ENCODE results near the gene SLC8A2.

SLC8A2 gene, protein sequence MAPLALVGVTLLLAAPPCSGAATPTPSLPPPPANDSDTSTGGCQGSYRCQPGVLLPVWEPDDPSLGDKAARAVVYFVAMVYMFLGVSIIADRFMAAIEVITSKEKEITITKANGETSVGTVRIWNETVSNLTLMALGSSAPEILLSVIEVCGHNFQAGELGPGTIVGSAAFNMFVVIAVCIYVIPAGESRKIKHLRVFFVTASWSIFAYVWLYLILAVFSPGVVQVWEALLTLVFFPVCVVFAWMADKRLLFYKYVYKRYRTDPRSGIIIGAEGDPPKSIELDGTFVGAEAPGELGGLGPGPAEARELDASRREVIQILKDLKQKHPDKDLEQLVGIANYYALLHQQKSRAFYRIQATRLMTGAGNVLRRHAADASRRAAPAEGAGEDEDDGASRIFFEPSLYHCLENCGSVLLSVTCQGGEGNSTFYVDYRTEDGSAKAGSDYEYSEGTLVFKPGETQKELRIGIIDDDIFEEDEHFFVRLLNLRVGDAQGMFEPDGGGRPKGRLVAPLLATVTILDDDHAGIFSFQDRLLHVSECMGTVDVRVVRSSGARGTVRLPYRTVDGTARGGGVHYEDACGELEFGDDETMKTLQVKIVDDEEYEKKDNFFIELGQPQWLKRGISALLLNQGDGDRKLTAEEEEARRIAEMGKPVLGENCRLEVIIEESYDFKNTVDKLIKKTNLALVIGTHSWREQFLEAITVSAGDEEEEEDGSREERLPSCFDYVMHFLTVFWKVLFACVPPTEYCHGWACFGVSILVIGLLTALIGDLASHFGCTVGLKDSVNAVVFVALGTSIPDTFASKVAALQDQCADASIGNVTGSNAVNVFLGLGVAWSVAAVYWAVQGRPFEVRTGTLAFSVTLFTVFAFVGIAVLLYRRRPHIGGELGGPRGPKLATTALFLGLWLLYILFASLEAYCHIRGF

DNA sequence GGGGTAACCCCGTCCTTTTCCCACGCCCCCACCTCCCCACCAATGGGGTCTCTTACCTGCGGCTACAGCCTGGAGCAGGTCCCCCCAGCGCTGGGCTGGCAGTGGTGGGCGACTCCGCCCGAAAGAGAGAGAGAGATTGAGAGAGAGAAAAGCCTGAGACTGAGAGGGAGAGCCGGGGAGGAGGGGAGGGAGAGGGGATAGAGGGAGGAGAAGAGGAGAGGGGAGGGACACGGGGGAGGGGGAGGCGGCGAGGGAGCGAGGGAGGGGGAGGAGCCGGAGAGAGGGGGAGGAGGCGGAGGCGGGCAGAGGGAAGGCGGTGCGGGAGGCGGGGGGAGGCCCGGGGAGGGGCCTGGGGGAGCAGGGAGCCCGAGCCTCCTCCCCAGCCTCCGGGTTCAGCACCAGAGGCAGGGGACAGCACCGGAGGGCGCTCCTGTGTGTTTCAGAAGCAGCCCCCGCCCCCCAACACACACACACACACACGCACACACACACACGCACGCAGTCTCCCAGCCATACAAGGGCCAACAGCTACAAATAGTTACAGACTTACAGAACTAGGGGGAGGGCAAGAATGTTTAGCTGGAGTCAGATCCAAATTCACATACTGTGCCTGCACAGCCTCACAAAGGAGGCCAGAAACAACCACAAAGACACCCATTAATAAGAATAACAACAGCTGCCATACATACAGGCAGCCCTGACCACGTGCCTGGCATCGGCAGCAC, at the start of gene SLC8A2:
Gene SLC8A2 (minus strand): TSS at position 161 of the 725 bp plus-strand sequence. CDS start 5,490 bp downstream, outside the sequence.
- Histone ChIP-seq H3K9ac (ENCODE audit: low read depth, low read length) (peak within 1 kb of the TSS; percentile 81; the same call in 1 of the 2 replicates), H3K9me3 (ENCODE audit: control insufficient read depth, insufficient read depth, low read length) (no peaks in the 10 kb centered on the region), H3K4me1 (ENCODE audit: insufficient read depth, low read length) (peaks cover 12% of the 10 kb centered on the region; the same call in 1 of the 2 replicates), H3K36me3 (ENCODE audit: insufficient read depth, low read length) (no peaks in the 10 kb centered on the region; the same call in 1 of the 2 replicates)

DNA sequence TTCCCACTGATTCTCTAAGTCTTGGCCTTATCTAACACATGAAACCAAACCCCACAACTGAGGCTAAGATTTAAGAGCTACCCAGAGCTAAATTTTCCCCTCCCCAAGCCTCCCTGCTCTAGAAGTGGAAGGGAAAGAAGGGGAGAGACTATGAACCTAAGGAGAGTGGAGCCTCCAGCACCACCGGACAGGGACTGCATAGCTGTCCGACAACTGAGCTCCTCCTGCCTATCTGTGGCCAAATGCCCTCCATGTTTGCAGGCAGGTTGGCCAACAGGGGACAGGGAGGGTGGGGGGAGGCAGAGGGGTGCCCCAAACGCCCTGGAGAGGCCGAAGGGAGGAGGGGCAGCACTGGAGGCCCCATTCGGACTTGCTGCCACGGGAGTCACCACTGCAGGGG, 49.1 kb upstream of the SLC8A2 start:
- peaks cover 21% of the 10 kb centered on the region; the same call in 1 of the 2 replicates for H3K4me1 ChIP-seq (ENCODE audit: insufficient read depth, low read length)
- no peak overlapping the region for H3K9ac ChIP-seq (ENCODE audit: low read depth, low read length)
- no peaks in the 10 kb centered on the region for H3K9me3 ChIP-seq (ENCODE audit: control insufficient read depth, insufficient read depth, low read length)
- H3K36me3 ChIP-seq (ENCODE audit: insufficient read depth, low read length) = no peaks in the 10 kb centered on the region

DNA sequence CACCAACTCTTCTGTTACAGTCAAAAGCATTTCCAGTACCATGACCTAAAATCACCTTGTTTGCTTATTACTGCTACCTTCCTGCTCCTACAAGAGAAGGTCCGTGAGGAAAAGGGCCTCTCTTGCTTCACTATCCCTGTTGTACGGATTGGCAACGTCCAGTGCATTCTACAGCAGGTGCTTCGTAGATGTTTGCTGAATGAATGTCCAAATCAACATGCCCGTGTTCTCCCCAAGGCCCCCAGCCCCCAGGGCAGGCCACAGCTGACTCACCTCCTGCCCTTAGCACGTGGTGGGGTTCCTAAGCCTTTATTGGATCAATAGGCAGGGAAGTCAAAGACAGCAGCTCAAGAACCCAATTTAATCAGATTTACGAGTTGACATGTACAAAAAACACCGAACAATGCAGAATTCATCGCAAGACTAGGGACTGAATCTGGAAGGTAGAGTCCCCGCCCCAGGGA, 48.7 kb upstream of the SLC8A2 start:
- Histone ChIP-seq H3K4me1 (ENCODE audit: insufficient read depth, low read length) (peaks cover 21% of the 10 kb centered on the region; the same call in 1 of the 2 replicates), H3K36me3 (ENCODE audit: insufficient read depth, low read length) (no peaks in the 10 kb centered on the region), H3K9ac (ENCODE audit: low read depth, low read length) (no peak overlapping the region), H3K9me3 (ENCODE audit: control insufficient read depth, insufficient read depth, low read length) (no peaks in the 10 kb centered on the region)

DNA sequence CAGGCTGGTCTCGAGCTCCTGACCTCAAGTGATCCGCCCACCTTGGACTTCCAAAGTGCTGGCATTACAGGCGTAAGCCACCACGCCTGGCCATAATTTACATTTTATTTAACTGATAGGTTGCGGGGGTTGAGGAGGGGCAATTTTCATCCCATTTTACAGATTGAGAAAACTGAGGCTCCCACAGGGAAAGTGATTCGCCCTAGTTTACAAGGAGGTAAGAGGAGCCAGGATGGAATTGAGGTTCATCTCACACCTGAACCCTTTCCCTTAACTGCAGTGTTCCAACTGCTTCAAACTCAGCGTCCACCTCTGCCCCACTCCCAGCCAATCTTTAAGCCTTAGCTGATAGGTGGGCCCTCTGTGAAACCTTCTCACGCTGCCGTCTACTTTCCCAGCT, 47.2 kb upstream of the SLC8A2 start:
- peaks cover 21% of the 10 kb centered on the region; the same call in 1 of the 2 replicates for H3K4me1 ChIP-seq (ENCODE audit: insufficient read depth, low read length)
- H3K9ac ChIP-seq (ENCODE audit: low read depth, low read length) = no peak overlapping the region
- no peaks in the 10 kb centered on the region for H3K9me3 ChIP-seq (ENCODE audit: control insufficient read depth, insufficient read depth, low read length)
- no peaks in the 10 kb centered on the region for H3K36me3 ChIP-seq (ENCODE audit: insufficient read depth, low read length)

DNA sequence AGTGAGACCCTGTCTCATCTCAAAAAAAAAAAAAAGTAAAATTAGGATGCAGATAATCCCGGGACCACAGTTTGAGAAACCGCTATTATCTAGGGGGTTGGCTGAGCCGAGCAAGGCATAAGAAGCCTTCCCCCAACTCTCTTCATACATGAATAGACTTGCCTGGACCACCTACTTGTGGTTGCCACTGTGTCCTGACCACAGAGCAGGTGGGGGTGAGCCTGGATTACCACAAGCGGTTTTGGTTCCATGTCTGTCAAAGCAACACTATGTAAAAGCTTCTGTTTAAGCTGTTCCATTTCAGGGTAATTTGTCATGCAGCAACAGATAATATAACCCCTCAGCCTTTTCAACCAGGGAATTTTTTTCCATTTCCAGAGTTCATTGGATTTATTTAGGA, 46.4 kb upstream of the SLC8A2 start:
- H3K4me1 ChIP-seq (ENCODE audit: insufficient read depth, low read length) = peaks cover 26% of the 10 kb centered on the region
- no peaks in the 10 kb centered on the region for H3K9me3 ChIP-seq (ENCODE audit: control insufficient read depth, insufficient read depth, low read length)
- no peaks in the 10 kb centered on the region for H3K36me3 ChIP-seq (ENCODE audit: insufficient read depth, low read length)
- H3K9ac ChIP-seq (ENCODE audit: low read depth, low read length) = no peak overlapping the region

DNA sequence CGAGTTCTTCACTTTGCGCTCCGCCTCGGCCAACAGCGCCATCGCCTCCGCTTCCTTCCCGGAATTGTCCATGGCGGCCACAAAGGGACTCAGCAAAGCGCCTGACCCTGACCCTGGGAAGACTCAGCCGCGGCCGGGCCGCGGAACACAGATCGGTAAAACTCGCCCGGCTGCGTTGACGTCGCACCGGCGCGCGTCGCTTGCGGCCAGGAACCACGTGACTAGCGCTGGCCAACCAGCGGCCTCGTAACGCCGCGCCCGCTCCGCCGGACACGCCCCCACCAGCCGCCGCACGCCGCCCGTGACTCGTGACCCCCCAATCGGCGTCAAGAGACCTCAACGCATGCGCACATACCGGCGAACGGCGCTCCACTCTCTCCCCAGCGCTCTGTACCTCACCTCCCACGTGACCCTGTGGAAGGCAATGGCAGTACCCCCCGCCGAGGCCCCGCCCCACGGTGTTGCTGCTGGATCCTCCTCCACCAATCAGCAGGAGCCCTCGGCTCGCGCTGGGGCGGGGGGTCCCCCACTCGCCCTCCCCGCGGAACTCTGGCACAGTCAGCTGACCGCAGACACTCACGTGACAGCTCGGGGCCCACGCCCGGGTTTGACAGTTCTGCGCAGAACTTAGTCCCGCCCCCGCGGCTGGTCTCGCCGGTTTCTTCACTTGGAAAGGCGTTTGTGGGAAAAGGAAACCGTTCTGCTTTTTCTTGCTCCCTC, 43.3 kb upstream of the SLC8A2 start, which contains the start of gene NAPA:
Gene NAPA (minus strand): TSS at position 195 of the 720 bp plus-strand sequence. CDS start 123 bp downstream, at position 72.
- H3K4me1 ChIP-seq (ENCODE audit: insufficient read depth, low read length) = peaks cover 10% of the 10 kb centered on the region
- peak within 1 kb of the TSS; percentile 89 for H3K9ac ChIP-seq (ENCODE audit: low read depth, low read length)
- no peaks in the 10 kb centered on the region for H3K36me3 ChIP-seq (ENCODE audit: insufficient read depth, low read length)
- H3K9me3 ChIP-seq (ENCODE audit: control insufficient read depth, insufficient read depth, low read length) = no peaks in the 10 kb centered on the region

DNA sequence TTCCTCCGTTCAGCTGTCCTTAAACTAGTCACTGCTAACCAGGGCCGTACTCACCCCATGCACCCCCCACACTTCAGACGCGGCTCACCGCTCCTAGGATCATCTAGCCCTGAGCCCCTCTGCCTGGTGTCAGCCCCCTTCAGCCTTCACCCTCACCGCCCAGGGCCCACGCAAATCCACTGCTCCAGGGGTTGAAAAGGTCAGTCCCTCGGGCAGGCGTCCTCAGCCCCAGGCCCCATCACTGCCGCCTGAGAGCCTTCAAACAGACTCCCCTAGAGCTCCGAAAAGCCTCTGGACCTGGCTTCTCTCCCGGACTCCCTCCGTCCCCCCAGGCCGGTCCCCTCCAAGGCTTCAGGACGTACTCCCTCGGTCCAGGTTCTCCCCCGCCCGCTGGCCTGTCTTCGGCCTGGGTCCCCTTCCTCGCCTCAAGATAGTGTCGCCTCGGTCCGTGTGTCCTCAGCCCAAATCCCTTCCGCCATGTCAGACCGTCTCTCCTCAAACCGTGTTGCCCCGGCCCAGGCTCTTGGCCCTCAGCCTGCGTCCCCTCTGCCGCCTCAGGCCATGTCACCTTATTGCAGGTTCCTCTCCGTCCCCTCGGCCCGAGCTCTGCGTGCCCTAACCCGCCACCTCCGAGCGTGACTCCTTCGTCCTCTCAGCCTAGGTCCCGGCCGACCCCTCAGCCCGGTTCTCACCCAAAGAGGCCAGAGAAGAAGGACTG, 42.6 kb upstream of the SLC8A2 start:
- H3K36me3 ChIP-seq (ENCODE audit: insufficient read depth, low read length) = no peaks in the 10 kb centered on the region
- no peaks in the 10 kb centered on the region for H3K9me3 ChIP-seq (ENCODE audit: control insufficient read depth, insufficient read depth, low read length)
- H3K4me1 ChIP-seq (ENCODE audit: insufficient read depth, low read length) = peaks cover 5% of the 10 kb centered on the region; the same call in 1 of the 2 replicates
- peak overlapping the region; percentile 89 for H3K9ac ChIP-seq (ENCODE audit: low read depth, low read length)

DNA sequence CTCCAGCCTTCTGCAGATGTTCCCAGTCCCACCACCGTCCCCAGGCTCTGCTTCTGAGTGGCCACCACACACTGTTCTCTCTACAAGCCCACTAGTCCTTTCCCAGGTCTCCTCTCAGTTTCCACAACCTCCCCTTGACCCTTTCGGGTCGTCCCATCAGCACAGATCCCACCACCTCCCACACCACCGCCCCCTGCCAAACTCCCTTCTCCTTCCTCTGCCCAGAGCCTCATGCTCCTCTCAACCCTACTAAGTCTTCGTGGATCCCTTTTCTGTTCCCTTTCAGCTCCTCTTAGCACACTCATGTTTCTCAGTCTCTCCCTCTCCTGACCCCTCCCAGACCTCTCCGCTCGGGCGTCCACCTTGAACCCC, 41.2 kb upstream of the SLC8A2 start:
- no peaks in the 10 kb centered on the region for H3K9me3 ChIP-seq (ENCODE audit: control insufficient read depth, insufficient read depth, low read length)
- no peaks in the 10 kb centered on the region for H3K36me3 ChIP-seq (ENCODE audit: insufficient read depth, low read length)
- no peak overlapping the region; the same call in 1 of the 2 replicates for H3K9ac ChIP-seq (ENCODE audit: low read depth, low read length)
- peaks cover 5% of the 10 kb centered on the region; the same call in 1 of the 2 replicates for H3K4me1 ChIP-seq (ENCODE audit: insufficient read depth, low read length)

DNA sequence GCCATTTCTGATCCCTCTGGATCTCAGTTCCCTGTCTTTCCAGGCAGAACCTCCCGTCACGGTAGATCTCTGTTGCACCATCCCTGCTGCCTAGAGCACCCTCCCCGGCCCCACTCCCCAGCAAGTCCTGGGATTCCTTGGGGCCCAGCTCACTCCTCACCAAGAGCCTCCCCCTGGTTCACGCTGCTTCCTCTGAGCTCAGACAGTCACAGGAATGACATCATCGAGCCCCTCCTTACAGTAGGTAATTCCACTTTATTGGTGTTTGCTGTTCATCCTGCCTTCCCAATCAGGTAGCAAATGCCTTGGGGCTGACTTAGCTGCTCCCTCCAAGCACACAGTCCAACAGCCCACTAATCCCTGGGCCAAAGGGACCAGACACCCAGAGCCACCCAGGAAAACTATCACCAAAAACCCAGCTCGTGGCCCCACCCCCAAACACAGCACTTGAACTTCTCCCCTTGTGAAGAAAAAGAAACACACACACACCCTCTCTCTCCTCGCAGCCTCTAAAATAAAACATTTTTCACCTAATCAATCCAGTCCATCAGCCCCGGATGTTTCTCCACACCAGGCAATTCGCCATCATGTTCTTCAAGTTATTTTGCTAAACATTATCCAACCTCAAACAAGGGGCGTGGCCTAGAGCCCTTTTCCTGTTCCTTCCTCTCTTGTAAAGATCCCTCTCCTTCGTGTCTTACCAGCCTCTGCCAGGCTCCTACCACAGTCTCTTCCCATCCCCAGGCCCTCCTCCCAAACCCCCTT, 40.7 kb upstream of the SLC8A2 start:
- peaks cover 5% of the 10 kb centered on the region; the same call in 1 of the 2 replicates for H3K4me1 ChIP-seq (ENCODE audit: insufficient read depth, low read length)
- H3K9ac ChIP-seq (ENCODE audit: low read depth, low read length) = no peak overlapping the region
- no peaks in the 10 kb centered on the region for H3K36me3 ChIP-seq (ENCODE audit: insufficient read depth, low read length)
- no peaks in the 10 kb centered on the region for H3K9me3 ChIP-seq (ENCODE audit: control insufficient read depth, insufficient read depth, low read length)

DNA sequence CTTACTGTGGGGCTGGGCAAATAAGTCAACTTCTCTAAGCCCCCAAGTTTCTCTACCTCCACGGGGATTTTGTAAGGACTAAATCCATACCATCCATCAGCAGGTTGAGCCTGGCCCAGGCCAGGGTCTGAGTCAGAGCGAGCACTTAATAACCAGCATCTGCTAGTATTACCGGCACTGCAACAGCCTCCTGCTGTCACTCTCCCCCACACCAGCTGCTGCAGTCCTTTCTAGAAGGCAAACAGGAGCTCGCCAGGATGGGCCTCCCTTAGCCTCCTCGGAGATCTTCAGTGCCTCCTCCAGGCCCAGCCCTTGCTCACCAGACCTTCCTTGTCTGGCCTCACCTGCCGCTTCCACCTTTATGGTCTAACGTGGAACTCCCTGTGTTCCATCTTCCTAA, 40.0 kb upstream of the SLC8A2 start:
- Histone ChIP-seq H3K4me1 (ENCODE audit: insufficient read depth, low read length) (peaks cover 5% of the 10 kb centered on the region; the same call in 1 of the 2 replicates), H3K9ac (ENCODE audit: low read depth, low read length) (no peak overlapping the region), H3K36me3 (ENCODE audit: insufficient read depth, low read length) (peaks cover 2% of the 10 kb centered on the region; the same call in 1 of the 2 replicates), H3K9me3 (ENCODE audit: control insufficient read depth, insufficient read depth, low read length) (no peaks in the 10 kb centered on the region)

DNA sequence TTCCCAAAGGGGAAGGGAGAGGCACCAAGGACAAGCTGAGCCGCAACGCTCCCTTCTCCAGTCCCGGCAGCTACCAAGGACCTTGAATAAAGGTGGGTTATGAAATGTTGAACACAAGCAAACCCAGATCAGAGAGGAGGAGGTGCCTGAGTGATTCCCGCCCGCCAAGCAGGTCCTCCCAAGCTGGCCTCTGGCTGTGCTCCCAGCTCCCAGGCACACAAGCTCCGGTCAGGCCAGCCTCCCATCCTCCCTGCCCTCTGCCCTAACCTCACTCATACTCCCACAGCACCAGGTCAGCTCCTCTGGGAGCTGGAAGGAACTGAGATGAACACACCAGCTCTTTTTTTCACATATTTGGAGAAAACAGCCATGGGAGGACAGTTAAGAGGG, 39.4 kb upstream of the SLC8A2 start:
- peaks cover 5% of the 10 kb centered on the region; the same call in 1 of the 2 replicates for H3K4me1 ChIP-seq (ENCODE audit: insufficient read depth, low read length)
- H3K36me3 ChIP-seq (ENCODE audit: insufficient read depth, low read length) = peaks cover 2% of the 10 kb centered on the region; the same call in 1 of the 2 replicates
- no peak overlapping the region for H3K9ac ChIP-seq (ENCODE audit: low read depth, low read length)
- H3K9me3 ChIP-seq (ENCODE audit: control insufficient read depth, insufficient read depth, low read length) = no peaks in the 10 kb centered on the region

DNA sequence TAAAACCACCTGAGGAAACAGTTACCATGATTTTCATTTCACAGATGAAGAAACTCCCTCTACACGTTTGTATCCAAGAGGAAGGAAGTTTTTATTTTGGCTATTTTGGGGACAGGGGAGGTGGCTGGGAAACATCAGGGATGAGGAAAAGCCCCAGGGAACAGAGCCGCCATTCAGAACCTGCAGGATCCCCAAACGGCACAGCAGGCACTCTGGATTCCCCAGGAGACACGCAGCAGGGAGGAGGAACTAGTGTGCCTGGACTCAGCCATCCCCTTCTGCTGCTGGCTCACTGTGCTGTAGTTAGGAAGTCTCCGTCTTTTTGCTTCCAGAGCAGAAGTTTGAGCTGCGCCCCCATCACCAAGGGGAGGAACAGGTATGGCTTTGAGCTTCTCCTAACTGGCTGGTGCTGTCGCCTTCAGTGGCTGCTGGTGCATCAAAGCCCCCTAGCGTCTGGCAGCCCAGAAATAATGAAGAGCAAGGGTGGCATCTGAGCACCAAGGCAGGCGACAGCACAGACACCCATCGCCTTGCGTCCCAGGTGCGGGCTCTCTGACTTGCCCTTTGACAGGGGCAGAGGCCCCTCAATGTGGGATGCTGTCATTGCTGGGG, 38.9 kb upstream of the SLC8A2 start:
- Histone ChIP-seq H3K9me3 (ENCODE audit: control insufficient read depth, insufficient read depth, low read length) (no peaks in the 10 kb centered on the region), H3K36me3 (ENCODE audit: insufficient read depth, low read length) (peaks cover 2% of the 10 kb centered on the region; the same call in 1 of the 2 replicates), H3K4me1 (ENCODE audit: insufficient read depth, low read length) (peaks cover 5% of the 10 kb centered on the region; the same call in 1 of the 2 replicates), H3K9ac (ENCODE audit: low read depth, low read length) (no peak overlapping the region)

Data from ES-I3 (cell line).